DMS153 (cell line): Measurements from ENCODE around the gene XYLT1.

ENCODE experiments used
- DNase-seq: peaks from one replicate; lab custom pipeline; 2025; lab: John Stamatoyannopoulos, UW

The XYLT1 gene

DNA sequence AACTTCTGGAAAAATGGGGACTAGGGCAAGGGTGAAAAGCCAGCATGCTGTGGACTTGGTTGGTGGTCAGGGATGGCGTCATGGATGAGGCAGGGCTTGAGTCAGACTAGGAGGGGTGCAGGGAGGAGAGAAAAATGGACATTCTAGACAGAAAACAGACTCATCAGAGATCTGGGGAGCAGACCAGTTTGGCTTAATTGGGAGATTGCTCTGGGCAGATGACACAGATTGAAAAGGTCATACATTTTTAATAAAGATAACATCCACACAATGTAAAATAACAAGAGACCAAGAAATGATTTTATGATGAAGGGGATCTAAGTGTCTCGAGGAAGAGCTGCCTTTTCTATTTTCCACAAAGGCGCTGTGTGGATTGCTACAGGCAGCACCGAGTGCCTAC lies 326.3 kb downstream of the XYLT1 start:
- no peak for DNase-seq

GRCh38 chr16:17143546-17144419 lies 327.0 kb downstream of the XYLT1 start:
- no peak for DNase-seq

DNA sequence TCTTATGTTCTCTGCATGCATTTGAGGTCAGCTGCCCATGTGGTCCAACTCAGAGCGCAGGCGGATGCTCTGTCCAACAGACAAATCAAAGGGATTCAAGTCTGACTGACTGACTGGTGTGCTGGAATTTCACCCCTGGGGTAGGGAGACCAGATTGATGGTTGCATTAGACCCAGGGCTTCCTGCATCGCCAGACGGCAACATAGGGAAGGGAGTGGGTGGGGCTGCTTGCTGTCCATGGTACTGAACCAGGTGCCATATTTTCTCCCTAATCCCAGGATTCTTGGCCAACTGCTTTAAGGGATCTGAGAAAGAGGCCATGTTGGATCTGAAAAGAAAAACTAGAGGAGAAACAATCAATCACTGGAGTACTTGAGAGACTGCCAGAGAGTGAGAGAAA lies 332.0 kb downstream of the XYLT1 start:
- DNase-seq = no peak

DNA sequence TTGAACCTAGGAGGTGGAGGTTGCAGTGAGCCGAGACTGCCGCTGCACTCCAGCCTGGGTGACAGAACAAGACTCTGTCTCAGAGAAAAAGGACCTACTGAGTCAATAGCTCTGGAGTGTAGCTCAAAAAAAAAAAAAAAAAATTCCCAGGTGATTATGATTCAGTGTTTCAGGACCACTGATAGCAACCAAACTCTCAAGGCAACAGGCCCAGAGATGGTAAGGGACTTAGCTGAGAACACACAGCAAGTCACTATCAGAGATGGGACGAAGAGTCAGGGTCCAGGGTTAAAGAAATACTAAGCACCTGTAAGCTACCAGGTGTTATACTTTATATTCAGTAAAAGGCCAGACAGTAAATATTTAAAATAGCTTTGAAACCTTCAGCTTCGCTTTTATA lies 335.3 kb downstream of the XYLT1 start:
- DNase-seq = no peak

- no peak for DNase-seq
Observed at GRCh38 chr16:17134586-17134985, 336.2 kb downstream of the XYLT1 start.

GRCh38 chr16:17133851-17134250 lies 336.9 kb downstream of the XYLT1 start:
- DNase-seq = no peak

GRCh38 chr16:17131351-17131750 lies 339.4 kb downstream of the XYLT1 start:
- DNase-seq = no peak

- DNase-seq = no peak
Observed at GRCh38 chr16:17130733-17131132, 340.0 kb downstream of the XYLT1 start.

- DNase-seq = no peak
Observed at GRCh38 chr16:17129971-17130370, 340.8 kb downstream of the XYLT1 start.

- no peak for DNase-seq
Observed at GRCh38 chr16:17128791-17129190, 342.0 kb downstream of the XYLT1 start.

- DNase-seq = no peak
Observed at GRCh38 chr16:17126156-17126555, 344.6 kb downstream of the XYLT1 start.

DNA sequence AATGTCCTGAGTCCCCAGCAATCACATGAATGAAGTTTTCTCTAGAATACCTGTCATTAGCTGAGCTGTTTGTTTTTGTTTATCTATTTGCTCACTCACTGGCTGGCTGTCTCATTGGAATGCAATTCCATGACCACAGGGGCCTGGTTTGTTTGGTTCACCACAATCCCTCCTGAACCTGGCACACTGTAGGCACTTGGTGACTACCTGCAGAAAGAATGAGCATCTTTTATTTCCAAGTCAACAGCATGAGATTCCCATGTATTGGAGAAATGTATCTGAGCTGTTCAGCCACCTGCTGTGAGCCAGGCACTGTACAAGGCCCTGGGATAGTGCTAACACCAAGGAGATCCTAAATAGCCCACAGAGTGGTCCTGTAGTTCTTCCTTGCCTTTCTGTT lies 345.1 kb downstream of the XYLT1 start:
- DNase-seq = no peak

DNA sequence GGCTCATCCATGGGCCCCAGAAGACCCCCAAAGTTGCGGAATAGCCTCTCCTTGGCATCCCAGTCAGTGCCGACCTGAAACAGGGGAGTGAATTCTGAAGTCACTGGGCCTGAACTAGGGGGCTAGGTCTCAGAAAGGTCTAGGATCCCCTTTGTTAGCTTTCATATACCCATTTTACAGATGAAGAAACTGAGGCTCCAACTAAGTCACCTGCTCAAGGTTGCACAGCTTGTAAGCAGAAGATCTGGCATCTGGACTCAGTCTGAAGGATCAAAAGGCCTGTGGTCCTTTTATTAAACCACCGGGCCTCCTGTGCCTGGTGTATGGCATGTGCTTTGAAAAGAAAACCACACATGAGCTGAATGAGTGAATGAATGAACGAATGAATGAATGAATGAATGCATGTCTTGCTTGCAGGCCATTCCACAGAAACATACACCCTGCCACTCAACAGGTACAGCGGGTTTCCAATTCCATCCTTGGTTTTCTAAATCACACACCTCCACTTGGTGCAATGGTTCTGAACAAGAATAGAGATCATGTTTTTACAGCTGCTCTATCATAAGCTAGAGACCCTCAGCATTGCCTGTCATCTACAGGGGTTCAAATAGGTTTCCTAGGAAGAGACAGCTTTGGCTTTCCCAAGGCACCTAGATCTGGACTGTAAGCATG lies 352.7 kb downstream of the XYLT1 start:
- no peak for DNase-seq

GRCh38 chr16:17116595-17117322 lies 354.0 kb downstream of the XYLT1 start:
- DNase-seq = no peak

DNA sequence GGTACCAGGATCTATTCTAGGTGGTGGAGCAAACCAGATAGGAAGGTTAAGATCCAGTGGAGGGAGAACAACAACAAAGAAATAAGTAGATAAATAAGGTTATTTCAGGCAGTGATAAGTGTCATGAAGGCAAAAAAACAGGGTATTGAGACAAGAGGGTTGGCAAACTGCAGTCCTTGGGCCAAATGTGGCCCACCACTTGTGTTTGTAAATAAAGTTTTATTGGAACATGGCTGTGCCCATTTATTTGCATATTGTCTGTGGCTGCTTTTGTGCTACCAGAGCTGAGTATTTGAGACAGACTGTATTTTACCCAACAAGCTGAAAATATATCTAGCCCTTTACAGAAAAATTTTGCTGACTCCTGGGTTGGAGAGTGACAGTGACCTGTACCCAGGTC lies 361.3 kb downstream of the XYLT1 start:
- DNase-seq = no peak

DNA sequence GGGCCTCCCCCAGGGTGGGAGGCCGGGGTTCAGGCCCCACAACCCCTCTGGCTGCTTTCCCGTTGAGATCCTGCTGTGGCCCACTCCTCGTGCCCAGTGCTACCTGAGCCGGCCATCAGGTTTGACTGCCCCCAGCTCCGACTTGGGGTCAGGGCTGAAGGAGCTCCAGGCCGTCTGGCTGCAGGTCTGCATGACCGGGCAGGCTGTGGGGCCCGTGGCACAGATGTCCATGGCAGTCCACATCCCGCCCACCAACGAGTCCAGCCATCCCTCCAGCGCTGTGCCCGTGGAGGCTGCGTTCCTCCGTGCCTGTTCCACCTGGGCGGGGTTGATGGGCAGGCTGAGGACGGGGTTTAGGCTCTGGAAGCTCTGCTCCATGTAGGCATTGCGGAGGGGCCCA lies 362.2 kb downstream of the XYLT1 start:
- no peak for DNase-seq

DNA sequence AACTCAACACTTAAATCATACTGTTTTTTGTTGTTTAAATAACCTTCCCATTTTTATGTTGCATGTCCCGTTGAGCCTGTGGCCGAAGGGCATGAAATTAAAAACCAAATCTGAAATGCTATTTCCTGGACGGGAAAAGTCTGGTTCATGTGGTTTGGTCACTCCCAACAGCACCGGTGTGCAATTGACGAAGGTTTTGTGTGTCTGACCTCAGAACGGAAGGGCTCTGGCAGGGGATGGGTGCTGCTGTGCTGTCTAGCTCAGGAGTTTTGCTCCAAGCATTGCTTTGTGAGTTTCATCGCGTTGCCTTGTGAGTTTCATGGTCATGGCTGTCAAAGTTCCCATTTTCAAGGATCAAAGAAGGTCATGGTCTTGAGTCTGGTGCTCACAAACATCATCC lies 363.3 kb downstream of the XYLT1 start:
- no peak for DNase-seq

DNA sequence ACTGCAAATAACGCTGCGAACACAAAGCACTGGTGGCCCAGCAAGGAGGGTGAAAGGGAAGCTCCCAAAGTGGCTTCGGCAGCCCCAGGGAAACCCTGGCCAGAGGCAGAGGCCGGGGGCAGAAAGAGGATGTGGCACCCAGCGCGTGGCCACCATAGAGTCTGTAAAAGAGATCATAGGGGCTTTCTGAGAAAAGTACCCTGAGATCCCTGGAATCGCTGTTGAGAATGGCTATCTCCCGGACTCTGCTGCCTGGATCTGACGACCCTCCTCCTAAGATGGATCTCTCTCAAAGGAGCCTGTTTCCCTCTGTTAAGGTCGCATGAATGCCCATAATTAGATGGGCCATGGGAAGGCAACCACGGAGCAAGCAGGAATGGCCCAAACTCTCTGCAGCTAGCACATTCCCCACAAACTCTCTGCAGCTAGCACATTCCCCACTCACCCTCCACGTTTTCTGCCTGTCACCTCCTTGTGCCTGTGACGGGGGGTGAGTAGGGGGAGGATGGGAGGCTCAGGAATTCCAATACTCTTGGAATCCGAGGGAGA lies 364.4 kb downstream of the XYLT1 start:
- DNase-seq = no peak

- no peak for DNase-seq
Observed at GRCh38 chr16:17105239-17105797, 365.4 kb downstream of the XYLT1 start.

DNA sequence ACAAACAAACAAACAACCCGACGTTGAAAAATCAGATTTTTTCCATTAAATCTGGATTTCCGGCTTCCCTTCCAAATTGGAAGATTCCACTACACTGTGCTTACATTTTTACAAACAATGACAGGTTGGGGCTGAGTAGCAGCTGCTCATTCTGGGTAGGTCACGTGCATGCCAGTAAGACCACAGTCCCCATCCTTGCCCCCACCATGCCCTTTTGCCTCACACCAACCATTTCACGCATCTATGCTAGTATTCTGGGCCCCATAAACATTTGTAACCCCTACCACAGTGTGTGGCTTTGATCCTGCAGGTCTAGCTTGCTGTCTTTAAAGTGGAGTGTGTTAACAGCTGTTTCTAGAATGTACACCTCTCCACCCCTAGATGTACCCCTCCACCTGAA lies 366.1 kb downstream of the XYLT1 start:
- no peak for DNase-seq

DNA sequence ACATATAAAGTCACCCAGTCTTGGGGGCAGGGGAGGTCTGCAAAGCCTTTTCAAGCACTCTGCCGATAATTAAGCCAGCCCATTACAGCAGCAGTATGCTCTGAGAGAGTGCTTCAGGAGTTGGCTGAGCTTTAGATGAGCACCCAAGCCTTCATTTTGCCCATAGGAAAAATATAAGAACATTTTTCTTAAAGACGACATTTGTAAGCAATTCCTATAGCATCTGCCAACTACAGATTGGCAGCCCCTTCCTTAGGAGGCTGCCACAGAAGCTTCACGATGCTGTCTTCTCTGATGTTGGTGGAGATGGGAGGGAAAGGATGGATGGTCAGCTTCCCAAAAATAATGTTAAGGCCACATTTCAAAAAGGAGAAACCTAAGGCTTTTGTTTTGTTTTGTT lies 367.5 kb downstream of the XYLT1 start:
- no peak for DNase-seq

- DNase-seq = peak; percentile 40
Observed at GRCh38 chr16:17101646-17102045, 369.1 kb downstream of the XYLT1 start.
